ENCODE data around the gene SLC35G1. TPM values are rescaled to one million over a fixed set of nuclear protein-coding genes. Genes with fewer than 3 reads are reported as not detected.

SLC35G1 gene
- total and polyA plus RNA-seq, 2 of the 8 experiments (the other 6 are each of a cell fraction or from before 2014, with no cell fraction given): 6.2 to 6.4 TPM

GRCh38 chr10:93861825-93862224 lies 32.0 kb upstream of the SLC35G1 start:
- Histone ChIP-seq H3K23me2 (ENCODE audit: low read depth, low read length) (no peaks in the 10 kb centered on the region), H2BK12ac (ENCODE audit: low read depth, low read length) (no peak overlapping the region), H2BK120ac (replicated peaks; ENCODE audit: low read depth, low read length) (no peak overlapping the region), H3K4me3 (ENCODE audit: extremely low read depth in 1 of 4, insufficient read depth in 2 of 4, low read depth in 3 of 4, low read length in 4 of 4) (no peak overlapping the region), H3K4me1 (replicated peaks in 1 of 4; ENCODE audit: control insufficient read depth in 3 of 4, insufficient read depth in 4 of 4, low read length in 3 of 4) (no peaks in the 10 kb centered on the region), H3K79me1 (ENCODE audit: low read depth, low read length) (no peaks in the 10 kb centered on the region), H3K27ac (ENCODE audit: low read depth, low read length) (no peak overlapping the region), H4K20me1 (replicated peaks in 1 of 2; ENCODE audit: control insufficient read depth in 1 of 2, insufficient read depth in 2 of 2, low read length in 2 of 2) (no peaks in the 10 kb centered on the region), H2BK20ac (ENCODE audit: low read length) (no peak overlapping the region), H3K56ac (replicated peaks; ENCODE audit: insufficient read length, low read depth, low read length) (no peak overlapping the region), H3K36me3 (ENCODE audit: control insufficient read depth in 2 of 4, insufficient read depth in 4 of 4, low read length in 3 of 4) (no peaks in the 10 kb centered on the region), H3K79me2 (ENCODE audit: control insufficient read depth in 1 of 2, insufficient read depth in 2 of 2, low read length in 2 of 2) (no peaks in the 10 kb centered on the region), H3K9me3 (ENCODE audit: insufficient read depth in 2 of 2, low read depth in 1 of 2, low read length in 1 of 2) (peaks cover 3 to 10% of the 10 kb centered on the region in 2 experiments; a peak in 1 of 4 replicates), H3K23ac (ENCODE audit: insufficient read length) (no peak overlapping the region), H3K4me2 (ENCODE audit: insufficient read depth in 1 of 2, low read depth in 2 of 2, low read length in 2 of 2) (no peak overlapping the region), H3K27me3 (replicated peaks in 1 of 4; ENCODE audit: control insufficient read depth in 3 of 4, extremely low read depth in 1 of 4, insufficient read depth in 3 of 4, low read length in 3 of 4) (no peaks in the 10 kb centered on the region; a peak in 2 of 7 replicates), H2BK5ac (ENCODE audit: low read depth, low read length) (no peak overlapping the region), H4K91ac (replicated peaks; ENCODE audit: insufficient read length, low read length) (no peak overlapping the region), H4K8ac (ENCODE audit: extremely low read depth, insufficient read depth, low read length) (no peak overlapping the region; the same call in 1 of the 2 replicates), H3K14ac (ENCODE audit: insufficient read length) (no peak overlapping the region), H3K18ac (ENCODE audit: extremely low read depth, low read length) (no peak overlapping the region), H2AFZ (ENCODE audit: low read length) (no peak overlapping the region), H3K9ac (replicated peaks in 1 of 4; ENCODE audit: extremely low read depth in 1 of 4, low read depth in 3 of 4, low read length in 3 of 4) (no peak overlapping the region), H2BK15ac (ENCODE audit: low read length) (no peak overlapping the region), H4K5ac (ENCODE audit: insufficient read length, low read depth, low read length) (no peak overlapping the region), H2AK5ac (ENCODE audit: low read depth, low read length) (no peak overlapping the region), H3K4ac (replicated peaks; ENCODE audit: insufficient read length, low read depth, low read length) (no peak overlapping the region)
- no peak for TF ChIP-seq E2F6 (IDR thresholded peaks at IDR 0.05)
- DNase-seq (ENCODE audit: low read depth in 1 of 2, low spot score in 2 of 2) (no peak), FAIRE-seq (no peak)
- CTCF ChIA-PET (ENCODE audit: partially characterized antibody): interaction anchor here (1.2 to 4.7 kb wide), 2 partner anchors 26 to 41 kb away, joined by 3 to 34 read pairs; no protein-coding TSS in a partner anchor
- WGBS, 2 experiments (ENCODE audit: extremely low coverage in 1 of 2, insufficient coverage in 1 of 2, insufficient read length in 1 of 2, insufficient replicate concordance in 2 of 2, low coverage in 1 of 2, low lambda C conversion rate in 2 of 2, missing lambda C conversion rate in 1 of 2): 88% methylated on average over 2 of the region's 2 CpGs; no CpG with 5 or more reads in 1 of the 2 experiments
- POLR2A ChIA-PET (ENCODE audit: partially characterized antibody): no interaction called here

Data from H1 (cell line).